HG03139 (cell line): Measurements from ENCODE around the gene KLHL29.
"Not testable (repeated sequence)": the region's sequence is repeated elsewhere in the genome, so short reads cannot be mapped to it uniquely, and the experiment has no call there.

Experiments
- ATAC-seq: cut with Tn5 transposase; IDR thresholded peaks from one replicate; pipeline ENCODE4 v1.9.1; 2021; ENCODE audit not compliant: unreplicated experiment

The KLHL29 gene

DNA sequence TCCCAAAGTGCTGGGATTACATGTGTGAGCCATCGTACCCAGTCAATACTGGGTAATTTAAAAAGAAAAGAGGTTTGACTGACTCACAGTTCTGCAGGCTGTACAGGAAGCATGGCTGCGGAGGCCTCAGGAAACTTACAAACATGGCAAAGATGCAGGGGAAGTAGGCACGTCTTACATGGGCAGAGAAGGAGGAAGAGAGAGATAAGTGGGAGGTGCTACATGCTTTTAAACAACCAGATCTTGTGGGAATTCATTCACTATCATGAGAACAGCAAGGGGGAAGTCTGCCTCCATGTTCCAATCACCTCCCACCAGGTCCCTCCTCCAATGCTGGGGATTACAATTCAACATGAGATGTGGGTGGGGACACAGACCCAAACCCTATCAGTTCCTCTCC, 349.4 kb downstream of the KLHL29 start:
- ATAC-seq, result no peak

DNA sequence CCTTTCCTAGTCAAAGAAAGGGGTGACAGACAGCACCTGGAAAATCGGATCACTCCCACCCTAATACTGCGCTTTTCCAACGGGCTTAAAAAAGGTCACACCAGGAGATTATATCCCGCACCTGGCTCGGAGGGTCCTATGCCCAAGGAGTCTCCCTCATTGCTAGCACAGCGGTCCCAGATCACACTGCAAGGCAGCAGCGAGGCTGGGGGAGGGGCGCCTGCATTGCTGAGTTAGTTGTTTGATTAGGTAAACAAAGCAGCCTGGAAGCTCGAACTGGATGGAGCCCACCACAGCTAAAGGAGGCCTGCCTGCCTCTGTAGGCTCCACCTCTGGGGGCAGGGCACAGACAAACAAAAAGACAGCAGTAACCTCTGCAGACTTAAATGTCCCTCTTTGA, 351.8 kb downstream of the KLHL29 start:
- ATAC-seq, result not testable (repeated sequence)

GRCh38 chr2:23745068-23745725, 360.2 kb downstream of the KLHL29 start:
- no peak for ATAC-seq

DNA sequence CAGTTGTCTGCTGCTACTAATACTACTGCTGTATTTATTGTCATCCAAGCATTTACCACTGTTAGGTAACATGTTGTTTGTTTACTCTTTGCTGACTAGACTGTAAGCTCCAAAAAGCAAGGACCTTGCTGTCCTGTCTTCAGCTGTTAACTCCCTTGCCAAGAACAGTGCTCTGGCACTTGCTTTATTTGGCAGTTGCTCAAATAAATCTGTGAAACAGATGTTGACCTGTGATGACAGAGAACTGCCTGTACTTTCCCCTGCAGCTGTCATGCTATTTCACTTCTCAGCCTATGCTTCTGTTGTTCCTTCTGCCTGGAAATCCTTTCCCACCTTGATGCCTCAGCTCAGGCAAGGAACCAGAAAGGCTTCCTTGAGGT, 360.7 kb downstream of the KLHL29 start:
- ATAC-seq, result no peak

DNA sequence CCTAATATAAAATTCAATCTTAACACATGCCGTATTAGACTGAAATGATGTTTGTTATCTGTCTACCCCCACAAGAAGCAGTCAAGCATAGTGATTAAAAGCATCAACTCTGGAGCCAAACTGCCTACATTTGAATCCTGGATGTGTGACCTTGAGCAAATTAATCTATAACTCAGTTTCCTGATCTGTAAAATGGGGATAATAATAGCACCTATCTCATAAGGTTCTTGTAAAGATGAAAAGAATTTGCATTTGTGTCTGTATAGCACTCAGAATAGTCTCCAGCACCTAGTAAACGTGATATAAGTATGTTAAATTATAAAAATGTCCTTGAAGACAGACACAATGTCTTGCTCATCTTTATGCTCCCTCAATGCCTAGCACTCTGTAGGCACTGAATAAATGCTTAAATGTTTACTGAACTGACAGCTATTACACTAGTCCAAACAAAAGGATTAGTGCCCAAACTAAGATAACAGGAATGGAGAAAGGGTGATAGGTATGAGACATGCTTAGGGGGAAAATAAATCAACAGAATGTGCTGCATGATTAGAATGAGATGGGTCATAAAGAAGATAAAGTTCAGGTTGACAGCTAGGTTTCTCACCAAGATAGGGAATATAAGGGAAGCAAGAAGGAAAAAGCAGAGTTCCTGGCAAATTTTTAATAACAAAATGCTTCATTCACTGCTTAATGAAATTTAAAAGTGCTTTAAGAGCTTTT, 361.3 kb downstream of the KLHL29 start:
- ATAC-seq, result no peak

DNA sequence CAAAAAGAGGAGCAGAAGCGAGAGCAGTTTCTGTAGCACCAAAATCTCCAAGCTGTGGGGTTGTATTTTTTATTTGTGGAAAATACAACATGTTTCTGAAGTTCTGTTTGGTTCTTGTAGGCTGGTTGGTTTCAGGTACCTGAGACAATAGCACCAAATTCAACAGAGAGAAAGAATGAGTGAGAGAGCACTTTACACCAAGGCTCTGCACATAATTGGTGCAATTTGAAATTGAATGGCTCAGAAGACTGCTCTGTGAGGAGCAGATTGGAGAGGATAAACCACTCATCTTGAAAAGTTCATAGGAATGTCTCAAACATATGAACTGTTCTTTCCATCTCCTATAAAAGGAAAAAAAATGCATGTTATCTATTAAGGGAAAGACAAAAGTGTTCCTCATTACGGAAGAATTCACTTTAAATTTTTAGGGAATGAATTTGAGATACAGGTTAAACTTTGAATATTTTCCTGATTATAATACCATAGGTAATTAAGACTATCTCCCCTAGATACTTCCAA, 366.8 kb downstream of the KLHL29 start:
- no peak for ATAC-seq

DNA sequence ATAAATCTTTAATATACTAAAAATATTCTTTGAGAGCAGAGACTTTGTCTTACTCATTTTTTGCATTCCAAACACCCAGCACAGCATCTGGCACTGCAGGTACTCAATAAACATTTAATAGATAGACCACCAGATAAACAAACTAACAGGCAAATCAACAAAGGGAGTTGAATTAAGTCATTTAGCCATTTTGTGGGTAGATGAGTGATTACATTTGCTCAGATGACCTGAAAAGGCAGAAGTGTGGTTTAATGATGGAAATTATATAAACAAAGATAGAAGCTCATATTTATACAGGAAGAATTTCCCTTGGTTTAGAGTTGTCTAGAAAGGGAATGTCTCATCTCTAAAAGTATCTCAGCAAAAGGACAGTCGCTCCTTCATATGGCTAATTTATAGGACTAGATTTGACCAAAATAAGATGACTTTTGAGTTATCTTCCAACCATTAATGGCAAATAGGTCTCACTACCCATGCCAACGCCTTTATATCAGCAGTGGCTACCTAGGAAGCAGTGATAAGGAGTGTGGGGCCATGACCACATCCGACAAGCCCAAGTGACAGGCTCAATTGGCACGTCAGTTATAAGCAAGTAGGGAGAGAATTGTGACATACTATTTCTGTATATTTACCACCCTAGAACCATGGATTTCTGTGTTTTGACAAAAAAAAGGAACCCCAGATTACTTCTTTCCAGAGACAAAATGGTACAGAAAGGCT, 368.5 kb downstream of the KLHL29 start:
- ATAC-seq, result no peak

DNA sequence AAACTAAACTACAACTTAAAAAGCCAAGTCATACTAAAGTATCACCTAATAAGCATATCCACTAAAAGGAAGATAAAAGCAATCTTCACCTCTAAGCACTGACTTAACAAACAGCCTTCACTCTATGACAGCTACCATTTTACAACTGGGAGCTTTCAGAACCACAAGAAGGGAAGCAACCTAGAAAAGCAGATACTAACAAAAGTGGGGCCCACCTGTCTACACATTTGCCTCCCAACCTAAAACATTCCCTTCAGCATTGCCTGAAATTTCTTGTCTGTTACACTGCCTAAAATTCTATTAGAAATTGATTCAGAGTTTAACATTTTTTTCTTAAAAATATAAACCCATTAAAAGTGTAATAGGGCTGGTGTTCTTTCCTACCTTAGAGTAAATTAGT, 370.0 kb downstream of the KLHL29 start:
- no peak for ATAC-seq

- ATAC-seq, result no peak
These were observed 371.8 kb downstream of the KLHL29 start for GRCh38 chr2:23756593-23757292.

- ATAC-seq, result no peak
These were observed 372.9 kb downstream of the KLHL29 start for GRCh38 chr2:23757686-23758433.
